Neuronal stem cell (in vitro differentiated cells): ENCODE results near the gene DTNBP1.

Experiments used
- DNase-seq: peaks from one replicate; pipeline ENCODE4 v3.0.0-alpha.2; 2013; ENCODE audit warnings: low spot score
- H2AFZ ChIP-seq: one replicate; pipeline ENCODE4 v1.6.1; 2013; ENCODE audit warnings: mild to moderate bottlenecking, low read length, inconsistent platforms
- H2AK5ac ChIP-seq: 2 replicates; pipeline ENCODE4 v1.6.1; 2013; ENCODE audit warnings: low read depth, mild to moderate bottlenecking, inconsistent platforms, low read length, moderate library complexity, mixed read lengths
- H2BK120ac ChIP-seq: 2 replicates; pipeline ENCODE4 v1.6.1; 2013; ENCODE audit warnings: low read depth, mild to moderate bottlenecking, inconsistent platforms, low read length, moderate library complexity, mixed read lengths
- H2BK12ac ChIP-seq: one replicate; pipeline ENCODE4 v1.6.1; 2013; ENCODE audit warnings: low read length, inconsistent platforms
- H2BK15ac ChIP-seq: 2 replicates; pipeline ENCODE4 v1.6.1; 2013; ENCODE audit warnings: mild to moderate bottlenecking, low read length, inconsistent platforms, mixed read lengths
- H2BK5ac ChIP-seq: one replicate; pipeline ENCODE4 v1.6.1; 2013; ENCODE audit warnings: inconsistent platforms, mild to moderate bottlenecking, low read length, moderate library complexity
- H3K14ac ChIP-seq: one replicate; pipeline ENCODE4 v1.6.1; 2013; ENCODE audit warnings: low read length, inconsistent platforms
- H3K18ac ChIP-seq: 2 replicates; pipeline ENCODE4 v1.6.1; 2013; ENCODE audit warnings: low read length, inconsistent platforms
- H3K23ac ChIP-seq: 2 replicates; pipeline ENCODE4 v1.6.1; 2013; ENCODE audit warnings: low read depth, mild to moderate bottlenecking, mixed read lengths, low read length, inconsistent platforms; ENCODE audit not compliant: poor library complexity
- H3K27ac ChIP-seq: replicated peaks from 3 replicates; pipeline ENCODE4 v1.5.1; 2013; ENCODE audit warnings: low read length, inconsistent platforms
- H3K27me3 ChIP-seq, 3 experiments: 2 replicates each; pipeline ENCODE4 v1.6.1; 2013; ENCODE audit warnings: low read length in 3 of 3, mild to moderate bottlenecking in 2 of 3, inconsistent platforms in 1 of 3, low read depth in 1 of 3, mixed read lengths in 1 of 3, moderate library complexity in 1 of 3; ENCODE audit not compliant: control insufficient read depth in 3 of 3, insufficient read depth in 3 of 3
- H3K36me3 ChIP-seq, 2 donors: replicated peaks in 1 of 2; 2 replicates each; pipeline ENCODE4 v1.6.1; 2013; ENCODE audit warnings: low read length in 2 of 2; ENCODE audit not compliant: control insufficient read depth in 2 of 2, insufficient read depth in 2 of 2
- H3K4ac ChIP-seq: 2 replicates; pipeline ENCODE4 v1.6.1; 2013; ENCODE audit warnings: inconsistent platforms, mild to moderate bottlenecking, low read length, moderate library complexity
- H3K4me1 ChIP-seq, 2 donors: 1 replicate in 1 of 2; 2 replicates in 1 of 2; pipeline ENCODE4 v1.6.1; 2013; ENCODE audit warnings: low read length in 2 of 2, low read depth in 1 of 2; ENCODE audit not compliant: control insufficient read depth in 2 of 2, insufficient read depth in 1 of 2
- H3K4me2 ChIP-seq: one replicate; pipeline ENCODE4 v1.6.1; 2013; ENCODE audit warnings: mild to moderate bottlenecking, low read length, inconsistent platforms; ENCODE audit not compliant: insufficient read depth, poor library complexity, severe bottlenecking
- H3K4me3 ChIP-seq, 2 donors: 2 replicates each; pipeline ENCODE4 v1.5.1; 2013; ENCODE audit warnings: low read length in 2 of 2, mild to moderate bottlenecking in 2 of 2, inconsistent platforms in 1 of 2, moderate library complexity in 1 of 2
- H3K79me1 ChIP-seq: one replicate; pipeline ENCODE4 v1.6.1; 2013; ENCODE audit warnings: low read depth, mild to moderate bottlenecking, inconsistent platforms, low read length, moderate library complexity
- H3K9ac ChIP-seq: one replicate; pipeline ENCODE4 v1.6.1; 2013; ENCODE audit warnings: mild to moderate bottlenecking, low read depth, low read length, inconsistent platforms; ENCODE audit not compliant: poor library complexity
- H3K9me3 ChIP-seq, 2 donors: replicated peaks in 1 of 2; 2 replicates each; pipeline versions ENCODE3 to v1.6.1; 2013; ENCODE audit warnings: low read length in 2 of 2, mild to moderate bottlenecking in 2 of 2, inconsistent platforms in 1 of 2, low read depth in 1 of 2, mixed read lengths in 1 of 2, moderate library complexity in 1 of 2; ENCODE audit not compliant: control insufficient read depth in 2 of 2, insufficient read depth in 1 of 2
- H4K8ac ChIP-seq: one replicate; pipeline ENCODE4 v1.6.1; 2013; ENCODE audit warnings: low read depth, mild to moderate bottlenecking, inconsistent platforms, low read length, moderate library complexity
- H4K91ac ChIP-seq: one replicate; pipeline ENCODE4 v1.6.1; 2013; ENCODE audit warnings: low read length, low read depth, mild to moderate bottlenecking, inconsistent platforms; ENCODE audit not compliant: poor library complexity
- WGBS, 2 donors: extraction: QIAGEN DNeasy Blood & Tissue Kit; methylation state at CpG; one replicate each; pipeline ENCODE4 v1.1.7; 2013; ENCODE audit warnings: missing lambda C conversion rate in 2 of 2, mixed read lengths in 1 of 2; ENCODE audit not compliant: insufficient read length in 2 of 2, insufficient replicate concordance in 1 of 2; ENCODE audit errors: extremely low coverage in 2 of 2; 5-methylcytosine and 5-hydroxymethylcytosine counted together

The DTNBP1 gene

DNA sequence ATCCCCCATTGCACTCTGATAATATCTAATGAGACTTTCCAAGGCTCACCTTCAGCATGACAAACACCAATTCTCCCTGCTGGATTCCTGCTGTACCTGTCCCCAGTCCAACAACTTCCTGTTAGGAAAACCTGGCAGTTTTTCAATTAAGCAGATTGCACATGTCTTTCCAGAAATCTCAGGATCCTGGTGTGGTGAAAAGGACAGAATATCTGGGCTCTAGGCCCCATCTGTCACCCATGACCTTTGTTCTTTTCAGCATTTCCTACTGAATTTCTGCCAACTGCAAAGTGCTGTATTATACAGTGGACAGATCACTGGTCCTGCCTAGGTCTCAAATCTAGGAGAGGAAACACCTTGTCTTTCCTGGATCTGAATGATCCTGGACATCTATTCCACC is 27.7 kb upstream of the DTNBP1 start:
- H3K9me3 ChIP-seq, result no peaks in the 10 kb centered on the region
- H3K4me1 ChIP-seq, result no peaks in the 10 kb centered on the region
- no peak overlapping the region for H3K23ac ChIP-seq
- H2AFZ ChIP-seq, result no peak overlapping the region
- no peak overlapping the region for H2BK5ac ChIP-seq
- no peak overlapping the region for H3K4me2 ChIP-seq
- H2AK5ac ChIP-seq, result no peak overlapping the region
- H3K4ac ChIP-seq, result no peak overlapping the region
- DNase-seq, result no peak
- no peak overlapping the region for H3K18ac ChIP-seq
- H2BK120ac ChIP-seq, result no peak overlapping the region
- H4K91ac ChIP-seq, result no peak overlapping the region
- H3K4me3 ChIP-seq, result no peak overlapping the region
- no peaks in the 10 kb centered on the region for H3K36me3 ChIP-seq
- H3K9ac ChIP-seq, result no peak overlapping the region
- H3K79me1 ChIP-seq, result no peaks in the 10 kb centered on the region
- H3K14ac ChIP-seq, result no peak overlapping the region
- no peak overlapping the region for H3K27ac ChIP-seq
- H3K27me3 ChIP-seq, result peaks cover 0 to 17% (median 0%) of the 10 kb centered on the region in 3 experiments
- no peak overlapping the region for H2BK15ac ChIP-seq
- no peak overlapping the region for H2BK12ac ChIP-seq
- no peak overlapping the region for H4K8ac ChIP-seq

GRCh38 chr6:15689586-15690482 is 27.0 kb upstream of the DTNBP1 start:
- H3K4ac ChIP-seq, result no peak overlapping the region
- H3K4me1 ChIP-seq, result no peaks in the 10 kb centered on the region
- no peak overlapping the region for H4K91ac ChIP-seq
- no peak overlapping the region for H2AFZ ChIP-seq
- H2AK5ac ChIP-seq, result no peak overlapping the region
- no peak overlapping the region for H3K4me2 ChIP-seq
- H2BK120ac ChIP-seq, result no peak overlapping the region
- WGBS, 2 donors, result no CpG with 5 or more reads among the region's 5 CpGs
- H3K14ac ChIP-seq, result no peak overlapping the region
- no peak overlapping the region for H3K18ac ChIP-seq
- H3K23ac ChIP-seq, result no peak overlapping the region
- no peaks in the 10 kb centered on the region for H3K79me1 ChIP-seq
- no peak overlapping the region for H3K9ac ChIP-seq
- no peak overlapping the region for H2BK12ac ChIP-seq
- H4K8ac ChIP-seq, result no peak overlapping the region
- H3K4me3 ChIP-seq, result no peak overlapping the region
- peaks cover 0 to 15% (median 0%) of the 10 kb centered on the region in 3 experiments for H3K27me3 ChIP-seq
- H3K36me3 ChIP-seq, result no peaks in the 10 kb centered on the region
- DNase-seq, result no peak
- H3K27ac ChIP-seq, result no peak overlapping the region
- H2BK5ac ChIP-seq, result no peak overlapping the region
- no peaks in the 10 kb centered on the region for H3K9me3 ChIP-seq
- no peak overlapping the region for H2BK15ac ChIP-seq

- no peaks in the 10 kb centered on the region for H3K4me1 ChIP-seq
- H2AFZ ChIP-seq, result no peak overlapping the region
- no peak overlapping the region for H2AK5ac ChIP-seq
- peaks cover 0 to 19% (median 0%) of the 10 kb centered on the region in 3 experiments for H3K27me3 ChIP-seq
- H2BK5ac ChIP-seq, result no peak overlapping the region
- no peak overlapping the region for H2BK120ac ChIP-seq
- no peak overlapping the region for H3K27ac ChIP-seq
- H2BK15ac ChIP-seq, result no peak overlapping the region
- no peak overlapping the region for H3K4me2 ChIP-seq
- no peak for DNase-seq
- no peaks in the 10 kb centered on the region for H3K9me3 ChIP-seq
- no peak overlapping the region for H3K23ac ChIP-seq
- no peak overlapping the region for H2BK12ac ChIP-seq
- no peak overlapping the region for H3K4me3 ChIP-seq
- no peaks in the 10 kb centered on the region for H3K79me1 ChIP-seq
- no peak overlapping the region for H3K14ac ChIP-seq
- no peak overlapping the region for H4K91ac ChIP-seq
- no peak overlapping the region for H4K8ac ChIP-seq
- no peak overlapping the region for H3K9ac ChIP-seq
- no peak overlapping the region for H3K18ac ChIP-seq
- no peaks in the 10 kb centered on the region for H3K36me3 ChIP-seq
- H3K4ac ChIP-seq, result no peak overlapping the region
Observed at GRCh38 chr6:15685619-15686018, 22.8 kb upstream of the DTNBP1 start.

DNA sequence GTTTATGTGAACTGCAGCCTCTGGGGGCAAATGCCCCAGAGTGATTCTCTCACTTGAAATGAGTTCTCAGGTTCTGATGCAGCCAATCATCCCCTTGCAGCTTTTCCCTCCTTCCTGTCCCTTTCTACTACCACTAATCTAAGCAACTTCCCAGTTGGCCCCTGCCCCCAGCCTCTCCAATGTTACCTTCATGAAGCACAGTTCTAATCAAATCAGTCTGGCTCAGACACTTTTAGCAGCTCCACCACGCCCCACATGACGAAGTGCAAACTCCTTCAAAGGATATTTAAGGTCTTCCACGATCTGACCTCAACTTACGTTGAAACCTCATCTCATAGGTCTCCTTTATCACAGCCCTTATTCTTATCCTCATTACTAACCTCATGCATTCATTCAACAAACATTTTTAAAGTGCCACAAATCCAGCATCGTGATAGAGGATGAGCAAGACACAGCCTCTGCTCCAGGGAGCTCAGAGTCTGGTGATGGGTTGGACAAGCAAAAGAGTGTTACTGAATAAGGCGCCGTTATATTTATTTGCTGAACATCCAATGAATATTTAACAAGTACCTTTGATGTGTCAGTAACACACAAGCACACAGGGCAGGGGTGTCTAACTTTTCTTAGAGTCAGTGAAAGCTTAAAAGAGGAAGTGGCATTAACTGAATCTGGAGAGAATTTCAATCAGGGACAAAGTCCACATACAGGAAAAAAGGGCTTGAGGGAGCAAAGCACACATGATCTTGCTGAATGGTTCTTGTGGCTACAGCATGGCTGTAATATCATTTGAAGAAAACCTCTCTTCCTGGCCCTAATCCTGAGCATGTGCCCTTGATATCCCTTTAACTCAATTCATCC is 20.4 kb upstream of the DTNBP1 start:
- no peak overlapping the region for H2AK5ac ChIP-seq
- DNase-seq, result no peak
- H2BK5ac ChIP-seq, result no peak overlapping the region
- no CpG with 5 or more reads among the region's 7 CpGs for WGBS, 2 donors
- H3K23ac ChIP-seq, result no peak overlapping the region
- no peak overlapping the region for H3K14ac ChIP-seq
- H4K8ac ChIP-seq, result no peak overlapping the region
- no peaks in the 10 kb centered on the region for H3K36me3 ChIP-seq
- no peak overlapping the region for H3K4me3 ChIP-seq
- H3K9me3 ChIP-seq, result no peaks in the 10 kb centered on the region
- H3K18ac ChIP-seq, result no peak overlapping the region
- H2BK120ac ChIP-seq, result no peak overlapping the region
- H3K4me1 ChIP-seq, result no peaks in the 10 kb centered on the region
- H4K91ac ChIP-seq, result no peak overlapping the region
- H3K79me1 ChIP-seq, result no peaks in the 10 kb centered on the region
- H3K9ac ChIP-seq, result no peak overlapping the region
- peaks cover 0 to 15% (median 0%) of the 10 kb centered on the region in 3 experiments for H3K27me3 ChIP-seq
- H2AFZ ChIP-seq, result no peak overlapping the region
- no peak overlapping the region for H2BK15ac ChIP-seq
- no peak overlapping the region for H3K4ac ChIP-seq
- H2BK12ac ChIP-seq, result no peak overlapping the region
- H3K27ac ChIP-seq, result no peak overlapping the region
- no peak overlapping the region for H3K4me2 ChIP-seq
